HT-29 (cell line): Measurements from ENCODE around the gene CRELD2. TPM values are rescaled to one million over a fixed set of nuclear protein-coding genes. Genes with fewer than 3 reads are reported as not detected.
"Not testable (repeated sequence)": the region's sequence is repeated elsewhere in the genome, so short reads cannot be mapped to it uniquely, and the experiment has no call there.

Source experiments
- DNase-seq: peaks from one replicate; pipeline ENCODE4 v3.0.0-alpha.2; 2015; ENCODE audit warnings: low spot score
- total RNA-seq: library from RNA; depleted of rRNA; stranded (reverse); fragments of >200 nt; shearing (Covaris generic); gene quantifications from 2 replicates; pipeline ENCODE4 v1.2.3, GENCODE V29; 2014

The CRELD2 gene
- total RNA-seq, 1 experiment from 2014 or later = 70.4 TPM

DNA sequence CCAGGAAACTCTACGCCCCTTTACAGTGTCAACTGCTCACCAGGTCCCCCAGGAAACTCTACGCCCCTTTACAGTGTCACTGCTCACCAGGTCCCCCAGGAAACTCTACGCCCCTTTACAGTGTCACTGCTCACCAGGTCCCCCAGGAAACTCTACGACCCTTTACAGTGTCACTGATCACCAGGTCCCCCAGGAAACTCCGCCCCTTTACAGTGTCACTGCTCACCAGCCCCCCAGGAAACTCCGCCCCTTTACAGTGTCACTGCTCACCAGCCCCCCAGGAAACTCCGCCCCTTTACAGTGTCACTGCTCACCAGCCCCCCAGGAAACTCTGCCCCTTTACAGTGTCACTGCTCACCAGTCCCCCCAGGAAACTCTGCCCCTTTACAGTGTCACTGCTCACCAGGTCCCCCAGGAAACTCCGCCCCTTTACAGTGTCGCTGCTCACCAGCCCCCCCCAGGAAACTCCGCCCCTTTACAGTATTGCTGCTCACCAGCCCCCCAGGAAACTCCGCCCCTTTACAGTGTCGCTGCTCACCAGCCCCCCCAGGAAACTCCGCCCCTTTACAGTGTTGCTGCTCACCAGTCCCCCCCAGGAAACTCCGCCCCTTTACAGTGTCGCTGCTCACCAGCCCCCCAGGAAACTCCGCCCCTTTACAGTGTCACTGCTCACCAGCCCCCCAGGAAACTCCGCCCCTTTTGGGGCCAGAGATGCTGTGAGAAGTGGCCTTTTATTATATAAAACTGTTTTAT is 26.8 kb downstream of the CRELD2 start:
- not testable (repeated sequence) for DNase-seq

DNA sequence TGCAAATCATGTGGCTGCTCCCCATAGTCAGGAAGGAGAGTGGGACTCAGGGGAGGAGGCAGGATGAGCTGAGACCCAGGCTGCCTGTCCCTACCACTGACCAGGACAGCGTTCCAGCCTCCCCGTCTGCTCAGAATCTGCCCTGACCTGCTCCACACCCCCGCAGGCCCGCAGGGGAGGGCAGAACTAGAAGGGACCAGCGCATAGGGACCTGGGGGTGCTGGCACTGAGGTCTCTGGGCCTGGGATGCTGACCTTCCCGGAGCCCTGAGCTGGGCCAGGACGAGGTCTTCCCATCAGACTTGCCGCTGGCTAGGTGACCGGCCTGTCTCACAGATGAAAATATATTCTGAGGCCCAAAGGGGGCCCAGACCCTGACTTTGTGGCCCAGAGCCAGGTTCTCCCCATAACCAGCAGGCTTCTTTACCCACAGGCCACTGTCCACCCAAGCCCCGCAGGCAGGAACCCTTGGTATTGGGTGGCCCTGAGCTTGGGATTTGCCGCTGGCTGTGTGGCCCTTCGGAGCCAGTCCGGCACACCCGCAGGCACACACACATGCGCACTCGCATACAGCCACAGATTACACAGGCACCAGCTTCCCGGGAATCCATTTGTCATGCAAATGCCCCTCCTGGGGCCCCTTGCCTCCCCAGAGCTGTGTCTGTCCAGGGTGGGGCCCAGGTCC is 28.3 kb downstream of the CRELD2 start:
- no peak for DNase-seq

DNA sequence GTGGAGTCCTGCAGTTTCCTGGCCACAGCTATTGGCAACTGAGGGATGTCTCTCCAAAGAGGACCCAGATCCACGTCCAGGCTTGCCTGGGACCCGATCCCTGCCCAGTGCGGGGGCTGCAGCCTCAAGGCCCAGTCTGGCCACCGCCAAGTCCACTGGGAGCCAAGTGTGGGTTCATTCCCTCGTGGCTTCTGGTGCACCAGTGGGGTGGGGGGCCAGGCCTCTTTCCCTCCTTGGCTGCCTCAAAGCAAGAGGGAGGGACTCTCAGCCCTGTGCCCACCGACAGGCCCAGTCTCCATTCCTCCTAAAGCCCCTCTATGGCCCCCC is 28.8 kb downstream of the CRELD2 start:
- no peak for DNase-seq

DNA sequence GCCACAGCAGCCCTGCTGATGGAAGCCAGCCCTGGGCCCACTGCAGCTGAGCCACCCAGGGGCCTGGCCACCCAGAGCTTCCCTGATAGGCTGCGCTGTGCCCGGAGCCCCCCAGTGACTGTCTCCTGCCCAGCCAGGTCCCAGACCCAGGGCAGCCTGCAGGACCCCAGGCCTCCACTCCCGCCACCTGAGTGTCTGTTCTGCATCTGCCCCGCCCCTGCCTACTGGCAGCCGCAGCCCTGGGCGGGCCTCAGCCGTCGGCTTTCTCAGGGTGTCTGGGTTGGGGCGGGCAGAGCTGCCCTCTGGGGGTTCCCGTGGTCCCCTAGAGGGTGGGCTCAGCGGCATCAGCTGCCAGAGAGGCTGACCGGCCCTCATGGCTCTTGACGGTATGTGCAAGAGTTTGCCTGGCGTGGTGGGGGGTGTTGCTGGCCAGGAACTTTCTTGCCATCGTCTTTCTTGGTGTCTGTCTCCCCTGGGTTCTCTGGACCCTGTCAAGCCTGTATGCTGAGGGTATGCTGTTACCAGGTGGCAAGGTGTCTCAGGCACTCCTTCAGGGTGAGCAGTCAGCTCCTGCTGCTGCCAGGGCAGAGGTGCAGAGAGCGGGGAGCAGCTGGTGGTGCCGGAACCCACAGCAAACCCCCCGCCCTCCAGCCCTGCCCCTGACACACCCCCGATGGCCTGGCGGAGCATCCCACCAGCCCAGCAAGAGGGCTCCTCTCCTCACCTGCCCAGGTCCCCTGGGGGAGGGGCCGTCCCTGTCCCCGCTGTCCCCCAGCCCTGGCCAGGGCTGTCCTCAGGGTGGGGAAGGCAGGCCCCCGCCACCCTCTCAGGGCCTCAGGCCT is 29.9 kb downstream of the CRELD2 start:
- DNase-seq = peak; percentile 38

DNA sequence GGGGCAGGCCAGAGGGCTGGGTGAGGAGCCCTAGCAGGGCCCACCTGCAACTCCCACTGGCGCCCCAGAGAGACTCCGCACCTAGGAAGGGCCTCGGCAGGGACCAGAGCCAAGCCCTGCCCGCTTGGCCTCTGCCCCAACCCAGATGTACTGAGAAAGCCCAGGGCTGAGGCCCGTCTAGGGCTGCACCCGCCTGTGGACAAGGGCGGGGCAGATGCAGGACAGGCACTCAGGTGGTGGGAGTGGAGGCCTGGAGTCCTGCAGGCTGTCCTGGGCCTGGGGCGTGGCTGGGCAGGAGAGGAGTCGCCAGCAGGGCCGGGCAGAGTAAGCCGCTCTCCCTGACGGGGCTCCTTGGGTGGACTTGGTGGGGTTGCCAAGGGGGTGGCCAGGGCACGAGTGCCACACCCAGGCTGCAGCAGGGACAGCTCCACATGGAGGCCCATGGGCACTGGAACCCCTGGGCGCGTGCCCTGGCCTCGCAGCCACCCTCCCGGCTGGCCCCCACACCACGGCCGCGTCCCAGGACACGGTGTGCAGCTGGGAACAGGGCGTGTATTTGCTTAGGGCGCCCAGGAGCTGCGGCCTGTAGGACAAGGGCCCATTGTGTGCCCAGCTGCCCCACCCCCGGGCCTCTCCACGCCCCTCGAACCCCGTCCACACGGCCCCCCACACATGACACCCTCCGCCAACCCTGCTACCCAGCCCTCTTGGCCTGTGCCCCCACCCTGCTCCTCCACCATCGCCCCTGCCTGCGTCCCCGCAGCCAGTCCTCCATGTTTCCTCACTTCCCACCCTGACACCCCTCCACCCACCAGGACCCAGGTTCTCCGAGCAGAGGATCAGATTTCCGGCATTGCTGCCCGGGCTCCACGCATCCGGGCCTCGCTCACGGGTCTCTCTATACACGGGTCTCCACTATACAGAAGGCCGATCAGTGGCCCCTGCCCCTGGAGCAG is 30.8 kb downstream of the CRELD2 start:
- peak; percentile 80 for DNase-seq

DNA sequence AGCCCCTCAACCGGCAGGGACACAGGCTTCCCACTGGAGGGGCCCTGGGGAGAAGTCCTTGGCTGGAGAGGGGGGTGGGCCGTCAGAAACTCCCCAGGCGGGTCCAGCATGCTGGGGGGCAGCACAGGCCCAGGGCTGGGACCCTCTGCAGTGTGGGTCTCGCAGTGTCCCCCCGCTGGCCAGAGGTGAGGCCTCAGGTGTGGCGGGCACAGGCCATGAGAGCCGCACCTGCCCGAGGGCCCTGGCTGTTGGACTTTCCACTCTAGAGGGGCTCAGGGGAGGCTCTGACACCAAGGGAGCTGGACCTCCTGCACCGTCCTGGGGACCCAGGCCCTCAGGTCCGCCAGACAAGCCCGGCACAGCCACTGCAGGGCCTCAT is 31.5 kb downstream of the CRELD2 start:
- DNase-seq = no peak

DNA sequence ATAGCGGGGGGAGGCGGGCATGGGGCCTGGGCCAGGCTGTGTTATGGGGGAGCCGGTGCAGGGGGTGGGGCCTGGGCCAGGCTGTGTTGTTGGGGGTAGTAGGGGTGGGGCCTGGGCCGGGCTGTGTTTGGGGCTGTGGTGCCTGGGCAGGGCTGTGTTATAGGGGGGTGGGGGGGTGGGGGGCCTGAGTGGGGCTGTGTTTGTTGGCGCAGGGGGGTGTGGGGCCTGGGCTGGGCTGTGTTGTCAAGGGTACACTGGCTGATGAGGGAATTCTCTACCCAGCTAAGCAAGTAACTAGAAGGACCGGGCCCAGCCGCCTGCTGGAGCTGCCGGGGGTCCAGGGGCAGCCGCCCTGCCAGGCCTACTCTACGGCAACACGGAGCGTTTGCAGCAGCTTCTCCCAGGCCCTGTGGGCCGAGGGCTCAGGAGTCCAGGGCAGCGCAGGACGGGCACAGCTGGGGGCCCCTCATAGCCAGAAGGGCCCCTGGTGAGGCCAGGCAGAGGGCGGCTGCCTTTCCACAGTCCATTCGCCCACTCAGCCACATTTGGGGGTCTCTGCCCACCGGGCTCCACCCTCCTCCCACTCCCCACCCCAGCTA is 32.1 kb downstream of the CRELD2 start:
- DNase-seq = no peak

DNA sequence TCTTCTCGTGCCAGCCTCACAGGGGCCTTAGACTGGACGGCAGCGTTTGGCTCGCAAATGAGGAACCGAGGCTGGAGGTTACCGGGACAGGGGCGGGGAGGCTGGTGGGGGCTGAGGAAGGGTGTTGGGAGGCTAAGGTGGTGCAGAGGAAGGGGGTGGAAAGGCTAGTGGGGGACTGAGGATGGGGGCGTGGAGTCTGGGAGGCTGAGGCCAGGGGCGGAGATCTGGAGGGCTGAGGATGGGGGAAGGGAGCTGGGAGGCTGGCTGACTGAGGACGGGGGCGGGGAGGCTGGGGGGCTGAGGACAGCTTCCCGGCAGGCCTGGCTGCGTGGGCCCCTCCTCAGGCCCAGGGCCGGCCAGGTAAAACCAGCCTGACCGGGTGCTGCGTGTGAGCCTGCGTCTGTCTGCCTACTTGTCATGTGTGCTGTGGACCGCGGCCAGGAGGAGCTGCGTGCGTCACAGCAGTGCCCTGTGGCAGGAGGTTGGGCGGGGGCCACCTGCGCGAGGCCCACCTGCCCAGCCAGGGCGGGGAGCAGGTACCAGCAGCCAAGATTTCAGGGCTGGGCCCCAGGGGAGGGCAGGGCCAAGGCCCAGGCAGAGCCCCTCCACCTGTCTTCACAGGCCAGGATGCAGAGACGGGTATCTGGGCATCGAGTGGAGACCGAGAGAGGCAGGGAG is 32.7 kb downstream of the CRELD2 start:
- DNase-seq = peak; percentile 84

DNA sequence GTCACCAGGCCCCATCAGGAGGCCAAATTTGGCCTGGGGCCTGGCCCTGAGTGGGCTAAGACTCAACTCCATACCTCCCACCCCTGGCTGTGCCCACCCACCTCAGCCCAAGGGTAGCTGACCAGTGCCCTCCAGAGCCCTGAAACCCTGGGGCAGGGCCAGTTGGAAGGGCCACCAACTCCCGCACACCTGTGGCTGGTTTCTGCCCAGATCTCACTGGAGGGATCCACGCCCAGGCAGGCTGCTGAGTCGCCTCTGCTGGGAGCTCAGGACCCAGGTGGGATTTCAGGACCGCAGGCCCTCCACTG is 33.2 kb downstream of the CRELD2 start:
- DNase-seq = no peak

DNA sequence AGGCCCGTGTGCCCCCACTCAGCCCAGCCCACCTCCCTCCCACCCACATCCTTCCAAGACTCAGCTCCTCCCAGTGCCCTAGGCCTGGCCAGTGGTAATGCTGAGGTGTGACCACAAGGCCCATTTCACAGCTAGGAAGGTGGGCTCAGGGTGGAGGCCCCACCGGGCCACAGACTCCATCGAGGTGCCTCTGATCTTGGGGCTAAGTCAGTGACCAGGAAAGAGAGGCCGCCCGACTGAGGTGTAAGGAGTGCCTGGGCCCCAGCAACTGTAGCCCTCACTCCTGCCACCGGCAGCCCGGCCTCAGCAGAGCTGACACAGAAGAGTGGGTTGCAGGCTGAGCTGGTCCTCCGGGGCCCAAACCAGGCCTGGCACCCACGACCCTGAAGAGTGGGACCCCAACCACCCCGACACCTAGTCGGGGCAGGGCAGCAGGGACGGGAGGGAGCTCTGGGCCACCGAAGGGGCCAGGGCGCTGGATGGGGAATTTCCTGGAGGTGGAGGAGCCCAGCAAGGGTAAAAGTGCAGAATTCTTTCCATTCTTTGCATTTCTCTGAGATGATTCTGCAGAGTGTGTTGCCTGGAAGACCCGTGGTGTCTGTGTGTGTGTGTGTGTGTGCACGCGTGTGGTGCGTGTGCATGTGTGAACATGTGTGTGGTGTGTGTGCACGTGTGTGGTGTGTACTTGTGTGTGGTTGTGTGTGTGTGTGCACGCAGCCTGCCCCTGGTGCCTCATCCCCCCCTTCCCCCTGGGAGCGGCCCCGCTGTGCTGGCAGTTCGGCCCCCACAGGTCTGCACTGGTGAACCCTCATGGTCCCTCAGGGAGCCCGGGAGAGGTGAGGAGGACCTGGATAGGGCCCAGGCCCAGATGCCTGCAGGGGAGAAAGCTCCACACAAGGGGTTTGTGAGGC is 33.8 kb downstream of the CRELD2 start:
- peak; percentile 58 for DNase-seq

DNA sequence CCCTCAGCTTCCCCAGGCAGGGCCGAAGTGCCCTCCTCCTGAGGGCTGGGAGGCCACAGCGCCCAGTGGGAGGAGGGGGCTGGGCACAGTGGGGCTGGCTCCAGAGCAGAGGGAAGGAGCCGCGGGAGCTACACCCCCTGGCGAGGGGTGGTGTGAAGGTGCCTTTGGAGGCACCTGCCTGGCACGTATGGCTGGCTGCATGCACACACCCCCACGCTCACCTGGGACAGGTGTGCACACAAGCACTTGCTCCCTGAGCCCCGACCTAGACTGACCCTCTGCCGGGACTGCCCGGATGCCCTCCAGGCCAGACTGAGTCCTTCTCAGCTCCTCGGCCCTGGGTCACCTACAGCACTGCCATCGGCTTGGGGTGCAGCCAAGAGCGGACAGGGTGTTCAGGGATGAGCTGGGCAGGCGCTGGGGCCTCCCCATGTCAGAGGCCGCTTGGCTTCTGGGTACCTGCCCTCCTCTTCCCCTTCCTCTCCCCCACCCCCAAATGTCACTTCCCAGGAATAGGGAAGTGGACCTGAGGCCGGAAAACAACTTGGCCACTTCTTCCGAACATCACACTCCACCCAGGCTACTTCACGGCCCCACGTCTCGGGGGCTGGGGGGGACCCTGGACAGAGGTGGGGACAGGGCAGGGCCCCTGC is 34.7 kb downstream of the CRELD2 start:
- peak; percentile 39 for DNase-seq

DNA sequence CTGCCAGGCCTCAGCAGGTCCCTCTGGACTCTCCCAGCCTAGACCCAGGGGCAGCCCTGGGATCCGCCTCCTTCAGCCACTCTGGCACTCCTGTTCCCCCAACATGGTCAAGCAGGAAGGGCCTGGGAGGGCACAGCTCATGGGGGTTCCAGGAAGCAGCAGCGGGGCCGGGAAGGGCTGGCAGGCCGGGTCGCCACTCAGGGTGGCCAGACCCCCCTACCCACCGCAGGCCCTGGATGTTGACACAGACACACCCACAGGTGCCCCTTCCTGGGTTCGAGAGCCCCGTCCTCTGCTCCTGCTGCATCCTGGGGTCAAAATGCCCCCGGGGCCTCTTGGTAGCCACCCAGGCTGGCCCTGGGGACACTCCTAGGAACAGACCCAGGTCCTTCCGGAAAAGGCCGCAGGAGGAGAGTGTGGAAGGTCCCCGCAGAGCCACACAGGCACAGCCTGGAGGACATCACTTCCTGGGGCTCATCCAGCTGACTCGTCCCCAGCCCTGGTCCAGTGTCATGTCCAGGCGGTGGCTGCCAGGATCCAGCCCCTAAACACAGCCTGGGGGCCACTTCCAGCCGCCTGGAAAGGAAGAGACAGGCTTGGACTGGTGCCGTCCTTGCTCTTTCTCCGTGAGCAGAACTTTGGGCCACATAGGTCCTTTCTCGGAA is 35.4 kb downstream of the CRELD2 start:
- no peak for DNase-seq

DNA sequence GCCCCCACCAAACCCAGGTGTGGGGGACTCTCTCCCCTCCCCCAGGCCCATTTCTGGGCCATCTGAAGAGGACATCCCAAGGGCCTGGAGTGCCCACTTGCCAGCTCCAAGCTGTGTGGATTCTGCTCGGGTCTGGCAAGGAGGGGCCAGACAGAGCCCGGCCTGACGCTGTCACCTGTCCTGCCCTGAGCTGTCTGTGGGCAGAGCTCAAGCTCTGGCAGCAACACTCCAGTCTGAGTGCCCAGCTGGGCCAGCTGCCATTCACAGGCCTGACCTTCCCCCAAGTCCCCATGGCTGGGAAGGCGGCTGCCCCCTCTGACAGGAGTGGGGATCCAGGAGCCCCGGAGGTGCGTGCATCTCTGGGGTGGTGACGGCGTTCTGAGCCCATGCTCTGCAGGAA is 35.9 kb downstream of the CRELD2 start:
- DNase-seq = no peak

DNA sequence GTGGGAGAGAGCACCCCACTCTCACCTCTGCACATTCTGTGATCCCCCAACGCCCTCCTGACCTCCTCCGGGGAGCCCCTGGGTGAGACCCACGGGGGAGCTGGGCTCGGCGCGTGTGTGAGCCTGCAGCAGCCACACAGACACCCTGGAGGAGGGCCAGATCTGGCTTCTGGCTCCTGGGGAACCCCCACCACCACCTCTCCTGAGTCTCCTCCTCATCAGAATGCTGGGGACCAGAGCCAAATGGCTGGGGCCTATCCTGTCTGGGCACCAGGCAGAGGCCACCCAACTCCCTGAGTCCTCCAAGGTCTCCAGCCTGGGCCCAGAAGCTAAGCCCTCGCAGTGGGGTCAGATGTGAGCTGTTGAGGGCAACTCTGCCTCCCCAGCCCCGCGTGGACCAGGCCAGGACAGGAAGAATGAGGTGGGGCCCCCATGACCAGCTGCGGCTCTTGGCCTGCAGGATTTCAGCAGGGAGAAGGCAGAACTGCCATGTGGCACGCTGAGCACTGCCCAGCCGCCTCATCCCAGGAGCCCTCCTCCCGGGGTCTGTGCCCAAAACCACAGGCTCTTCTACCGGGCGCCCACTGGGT is 36.7 kb downstream of the CRELD2 start:
- no peak for DNase-seq

DNA sequence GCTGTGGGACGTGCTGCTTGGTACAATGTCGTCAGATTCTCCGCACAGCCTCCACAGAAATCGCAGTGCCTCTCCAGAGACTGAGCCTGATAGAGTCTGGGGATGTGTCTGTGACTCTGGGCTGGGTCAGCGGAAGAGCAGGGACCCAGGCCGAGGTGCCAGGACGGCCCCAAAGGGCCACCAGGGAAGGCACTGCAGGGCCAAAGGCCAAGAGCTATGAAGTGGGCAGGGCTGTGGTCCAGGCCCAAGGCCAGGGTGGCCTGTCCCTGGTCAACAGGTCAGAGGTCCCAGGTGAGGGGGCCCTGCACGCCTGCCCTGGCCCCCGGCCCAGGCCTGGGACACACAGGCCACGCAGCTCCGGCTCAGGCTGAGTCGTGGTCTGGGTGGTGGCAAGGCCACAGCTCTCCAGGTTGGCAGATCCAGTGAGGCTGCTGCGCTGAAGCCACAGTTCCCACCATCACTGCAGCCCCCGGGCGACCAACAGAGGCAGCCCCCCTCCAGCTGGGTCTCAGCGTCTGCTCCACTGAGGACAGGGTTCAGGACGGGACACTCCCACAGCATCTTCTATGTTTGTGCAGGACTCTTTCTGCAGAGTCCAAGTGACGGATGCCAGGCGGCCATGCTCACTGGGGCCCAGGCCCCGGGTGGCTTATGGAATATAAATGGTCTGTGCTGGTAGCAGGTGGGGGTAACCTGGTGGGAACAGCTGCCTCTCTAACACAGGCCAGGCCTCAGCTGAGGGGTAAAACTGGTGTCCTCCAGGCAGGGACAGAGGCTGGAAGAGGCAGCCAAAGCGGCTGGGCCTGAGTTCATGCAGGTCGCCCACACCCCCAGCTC is 37.4 kb downstream of the CRELD2 start:
- no peak for DNase-seq

DNA sequence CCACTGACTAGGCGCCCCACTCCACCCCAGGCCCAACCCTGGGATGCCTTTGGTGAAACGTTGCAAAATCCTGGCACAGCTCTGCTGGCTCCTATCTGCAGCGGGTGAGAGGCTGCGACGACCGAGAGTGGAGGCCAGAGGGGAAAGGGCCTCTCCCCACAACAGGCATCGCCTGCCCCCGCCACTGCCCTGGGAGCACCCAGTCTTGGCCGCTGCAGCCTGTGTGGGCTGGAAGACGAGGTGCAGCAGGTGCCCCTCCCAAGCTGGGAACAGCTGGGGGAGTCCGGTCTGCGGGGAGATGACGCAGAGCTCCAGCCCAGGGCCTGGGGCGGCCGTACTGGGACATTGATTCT is 38.0 kb downstream of the CRELD2 start:
- no peak for DNase-seq
